ENCODE data around the gene NTF4. TPM values are rescaled to one million over a fixed set of nuclear protein-coding genes. Genes with fewer than 3 reads are reported as not detected.
A peak's percentile ranks its signal among the peaks of the same experiment; 100 is the strongest.

NTF4 gene
- total and polyA plus RNA-seq, 2 of the 13 experiments (the other 11 are each of a cell fraction or from before 2014, with no cell fraction given): not detected

DNA sequence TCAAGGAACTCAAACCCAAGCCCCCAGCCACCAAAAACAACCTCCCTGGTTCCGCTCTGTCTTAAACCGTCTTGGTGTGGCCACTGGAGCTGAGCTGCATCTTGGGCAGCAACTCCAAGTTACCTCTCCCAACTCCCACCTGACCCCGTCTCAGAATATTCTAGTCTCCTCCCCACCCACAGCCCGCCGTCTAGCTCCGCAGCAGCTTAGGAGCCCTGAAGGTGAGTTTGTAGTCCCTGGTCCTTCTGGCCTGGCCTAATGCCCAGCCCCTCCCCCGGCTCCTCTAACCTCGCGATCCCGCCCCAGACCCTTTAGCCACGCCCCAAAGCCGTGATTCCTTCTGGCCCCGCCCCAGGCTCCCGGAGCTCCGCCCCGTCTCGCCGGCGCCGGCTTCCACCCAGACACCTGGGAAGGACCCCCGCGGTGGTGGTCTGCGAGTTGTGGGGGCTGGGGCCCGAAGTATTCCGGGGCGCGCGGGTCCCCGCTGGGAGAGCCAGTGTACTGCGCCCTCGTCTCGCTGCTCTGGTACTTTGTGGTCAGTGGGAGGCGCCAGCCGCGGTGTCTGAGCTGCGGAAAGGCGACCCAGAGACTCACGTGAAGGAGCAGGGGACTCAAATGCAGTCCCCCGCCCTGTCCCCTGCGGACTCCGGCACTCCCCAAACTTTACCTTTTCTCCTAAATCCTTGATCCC lies 45.2 kb downstream of the NTF4 start (continued):
- TF ChIP-seq, protein P1, sequence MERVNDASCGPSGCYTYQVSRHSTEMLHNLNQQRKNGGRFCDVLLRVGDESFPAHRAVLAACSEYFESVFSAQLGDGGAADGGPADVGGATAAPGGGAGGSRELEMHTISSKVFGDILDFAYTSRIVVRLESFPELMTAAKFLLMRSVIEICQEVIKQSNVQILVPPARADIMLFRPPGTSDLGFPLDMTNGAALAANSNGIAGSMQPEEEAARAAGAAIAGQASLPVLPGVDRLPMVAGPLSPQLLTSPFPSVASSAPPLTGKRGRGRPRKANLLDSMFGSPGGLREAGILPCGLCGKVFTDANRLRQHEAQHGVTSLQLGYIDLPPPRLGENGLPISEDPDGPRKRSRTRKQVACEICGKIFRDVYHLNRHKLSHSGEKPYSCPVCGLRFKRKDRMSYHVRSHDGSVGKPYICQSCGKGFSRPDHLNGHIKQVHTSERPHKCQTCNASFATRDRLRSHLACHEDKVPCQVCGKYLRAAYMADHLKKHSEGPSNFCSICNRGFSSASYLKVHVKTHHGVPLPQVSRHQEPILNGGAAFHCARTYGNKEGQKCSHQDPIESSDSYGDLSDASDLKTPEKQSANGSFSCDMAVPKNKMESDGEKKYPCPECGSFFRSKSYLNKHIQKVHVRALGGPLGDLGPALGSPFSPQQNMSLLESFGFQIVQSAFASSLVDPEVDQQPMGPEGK (CRISPR knock-in tag; IDR thresholded peaks at IDR 0.05): no peak
- TF ChIP-seq ZGPAT (CRISPR knock-in tag; IDR thresholded peaks at IDR 0.05) (0 out of 2 replicates have a peak, but pooled peaks have one; percentile 24), SIN3B (IDR thresholded peaks at IDR 0.05; ENCODE audit: low read length) (no peak), NFYB (CRISPR knock-in tag; IDR thresholded peaks at IDR 0.05) (no peak), ZNF20 (CRISPR knock-in tag; IDR thresholded peaks at IDR 0.05) (no peak), NFE2L1 (CRISPR knock-in tag; IDR thresholded peaks at IDR 0.05; ENCODE audit: borderline replicate concordance) (no peak), ZNF75D (CRISPR knock-in tag; IDR thresholded peaks at IDR 0.05; ENCODE audit: borderline replicate concordance) (no peak), ZSCAN31 (CRISPR knock-in tag; IDR thresholded peaks at IDR 0.05; ENCODE audit: low read depth) (0 out of 2 replicates have a peak, but pooled peaks have one; percentile 32), ZNF788 (CRISPR knock-in tag; IDR thresholded peaks at IDR 0.05; ENCODE audit: borderline replicate concordance) (peak; percentile 49; the same call in 1 of the 2 replicates), ZBTB42 (CRISPR knock-in tag; IDR thresholded peaks at IDR 0.05) (no peak), JUN (CRISPR knock-in tag; IDR thresholded peaks at IDR 0.05) (no peak), BHLHE40 (IDR thresholded peaks at IDR 0.05; ENCODE audit: low read length) (no peak), SNAI1 (CRISPR knock-in tag; IDR thresholded peaks at IDR 0.05; ENCODE audit: borderline replicate concordance) (no peak), ZBTB46 (CRISPR knock-in tag; IDR thresholded peaks at IDR 0.05; ENCODE audit: borderline replicate concordance) (no peak), SKI (IDR thresholded peaks at IDR 0.05; ENCODE audit: partially characterized antibody) (peak; percentile 50), ZNF782 (CRISPR knock-in tag; IDR thresholded peaks at IDR 0.05; ENCODE audit: borderline replicate concordance) (no peak), CHD2 (IDR thresholded peaks at IDR 0.05; ENCODE audit: low read depth, low read length) (peak; percentile 73; the same call in 1 of the 2 replicates), ZNF326 (CRISPR knock-in tag; IDR thresholded peaks at IDR 0.05; ENCODE audit: borderline replicate concordance) (no peak), AGO2 (optimal IDR thresholded peaks at IDR 0.05; ENCODE audit: low read depth, low read length) (peak; percentile 46), ZNF207 (IDR thresholded peaks at IDR 0.05; ENCODE audit: borderline replicate concordance) (no peak), SUZ12 (IDR thresholded peaks at IDR 0.05; ENCODE audit: low read depth, low read length) (no peak), ZSCAN30 (CRISPR knock-in tag; IDR thresholded peaks at IDR 0.05) (no peak), RNF2 (conservative IDR thresholded peaks at IDR 0.05; ENCODE audit: low read depth) (no peak)
- TF ChIP-seq, protein P2, sequence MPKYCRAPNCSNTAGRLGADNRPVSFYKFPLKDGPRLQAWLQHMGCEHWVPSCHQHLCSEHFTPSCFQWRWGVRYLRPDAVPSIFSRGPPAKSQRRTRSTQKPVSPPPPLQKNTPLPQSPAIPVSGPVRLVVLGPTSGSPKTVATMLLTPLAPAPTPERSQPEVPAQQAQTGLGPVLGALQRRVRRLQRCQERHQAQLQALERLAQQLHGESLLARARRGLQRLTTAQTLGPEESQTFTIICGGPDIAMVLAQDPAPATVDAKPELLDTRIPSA (CRISPR knock-in tag; IDR thresholded peaks at IDR 0.05; ENCODE audit: borderline replicate concordance): no peak

Data from HepG2 (cell line).